RWPE1 (cell line): Measurements from ENCODE around the gene LCN10.

Source experiments
- CTCF ChIA-PET: fragments of 350-600 bp; sonication (Branson Sonifier 250); formaldehyde crosslinking; extraction: SDS; loops from one replicate; lab custom pipeline; 2021; lab: Yijun Ruan, JAX
- POLR2A ChIA-PET: fragments of 400-600 bp; formaldehyde crosslinking; extraction: SDS; loops from one replicate; lab custom pipeline; 2020; ENCODE audit warnings: antibody characterized with exemption; ENCODE audit not compliant: low non-redundant PET; lab: Yijun Ruan, JAX
- DNase-seq: peaks from one replicate; pipeline ENCODE4 v3.0.0; 2012; ENCODE audit warnings: low spot score
- H3K27ac ChIP-seq: fragments of 450-650 bp; 2 replicates; pipeline ENCODE4 v1.5.1; 2017
- CTCF ChIP-seq: fragments of 450-650 bp; conservative IDR thresholded peaks from 2 replicates; pipeline ENCODE4 v1.5.1; 2017; ENCODE audit warnings: low read depth, mild to moderate bottlenecking

The LCN10 gene

GRCh38 chr9:136700959-136701667, 41.6 kb downstream of the LCN10 start:
- ChIA-PET POLR2A (interaction anchor here (0.7 kb wide), 1 partner anchor 27 kb away, joined by 3 read pairs; no protein-coding TSS in a partner anchor), CTCF (no interaction called here)
- no peak for DNase-seq
- no peak overlapping the region for H3K27ac ChIP-seq
- no peak for TF ChIP-seq CTCF

GRCh38 chr9:136700304-136700703, 42.4 kb downstream of the LCN10 start:
- POLR2A ChIA-PET, result no interaction called here
- DNase-seq, result no peak
- no peak for TF ChIP-seq CTCF
- H3K27ac ChIP-seq, result 0 out of 2 replicates have a peak overlapping the region, but pooled peaks have one; percentile 0
- CTCF ChIA-PET, result interaction anchor here (0.6 to 1.0 kb wide), 2 partner anchors 29 to 152 kb away, joined by 3 to 4 read pairs; no protein-coding TSS in a partner anchor

- no peak overlapping the region for H3K27ac ChIP-seq
- CTCF ChIA-PET, result interaction anchor here (0.6 kb wide), 2 partner anchors 36 to 401 kb away, joined by 3 read pairs; no protein-coding TSS in a partner anchor
- no peak for DNase-seq
- no peak for TF ChIP-seq CTCF
- POLR2A ChIA-PET, result interaction anchor here (0.6 kb wide), 1 partner anchor 30 kb away, joined by 3 read pairs; no protein-coding TSS in a partner anchor
These were observed 44.0 kb downstream of the LCN10 start for GRCh38 chr9:136698635-136699246.

- no peak for DNase-seq
- ChIA-PET POLR2A (no interaction called here), CTCF (interaction anchor here (0.6 to 0.7 kb wide), 2 partner anchors 24 to 37 kb away, joined by 3 to 4 read pairs; no protein-coding TSS in a partner anchor)
- H3K27ac ChIP-seq, result no peak overlapping the region
- no peak for TF ChIP-seq CTCF
These were observed 44.8 kb downstream of the LCN10 start for GRCh38 chr9:136697821-136698526.

GRCh38 chr9:136697146-136697820, 45.5 kb downstream of the LCN10 start:
- ChIA-PET POLR2A (no interaction called here), CTCF (no interaction called here)
- DNase-seq, result no peak
- no peak for TF ChIP-seq CTCF
- H3K27ac ChIP-seq, result no peak overlapping the region

GRCh38 chr9:136696502-136696901, 46.2 kb downstream of the LCN10 start:
- peak overlapping the region; percentile 84 for H3K27ac ChIP-seq
- ChIA-PET POLR2A (no interaction called here), CTCF (no interaction called here)
- no peak for DNase-seq
- no peak for TF ChIP-seq CTCF
